ENCODE measurements around the gene FMO4.

Gene FMO4

DNA sequence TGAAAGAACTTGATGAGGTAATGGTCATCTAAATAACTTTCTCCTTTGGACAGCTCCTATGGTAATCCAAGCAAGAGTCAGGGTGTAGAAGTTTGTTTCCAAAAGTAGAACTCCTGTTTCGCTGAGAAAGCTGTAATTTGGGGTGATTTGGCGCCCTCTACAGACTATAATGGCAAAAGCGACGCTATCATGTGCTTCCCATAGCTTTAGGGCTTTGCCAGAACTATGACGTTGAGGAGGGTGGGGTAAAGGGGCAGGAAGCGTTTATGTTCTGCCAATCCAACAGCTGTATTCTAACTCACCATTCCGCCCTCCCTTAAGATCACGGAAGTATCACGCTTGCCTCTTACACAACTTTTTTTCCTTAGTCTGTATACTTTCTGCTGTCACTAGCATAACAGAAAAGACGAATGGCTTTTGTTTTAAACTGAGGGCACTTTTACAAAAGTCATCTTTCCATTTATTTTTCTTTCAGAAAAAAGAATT lies at the start of gene FMO4 (continued):
- TF ChIP-seq, protein P1, sequence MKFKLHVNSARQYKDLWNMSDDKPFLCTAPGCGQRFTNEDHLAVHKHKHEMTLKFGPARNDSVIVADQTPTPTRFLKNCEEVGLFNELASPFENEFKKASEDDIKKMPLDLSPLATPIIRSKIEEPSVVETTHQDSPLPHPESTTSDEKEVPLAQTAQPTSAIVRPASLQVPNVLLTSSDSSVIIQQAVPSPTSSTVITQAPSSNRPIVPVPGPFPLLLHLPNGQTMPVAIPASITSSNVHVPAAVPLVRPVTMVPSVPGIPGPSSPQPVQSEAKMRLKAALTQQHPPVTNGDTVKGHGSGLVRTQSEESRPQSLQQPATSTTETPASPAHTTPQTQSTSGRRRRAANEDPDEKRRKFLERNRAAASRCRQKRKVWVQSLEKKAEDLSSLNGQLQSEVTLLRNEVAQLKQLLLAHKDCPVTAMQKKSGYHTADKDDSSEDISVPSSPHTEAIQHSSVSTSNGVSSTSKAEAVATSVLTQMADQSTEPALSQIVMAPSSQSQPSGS (tag by site-specific recombination; IDR thresholded peaks at IDR 0.05; ENCODE audit: low read depth): peak; percentile 83
- TF ChIP-seq ZNF600 (tag by site-specific recombination; IDR thresholded peaks at IDR 0.05) (peak; percentile 71), ZNF629 (tag by site-specific recombination; IDR thresholded peaks at IDR 0.05) (peak; percentile 95), ZNF670 (tag by site-specific recombination; IDR thresholded peaks at IDR 0.05; ENCODE audit: low read depth) (no peak), SCRT2 (tag by site-specific recombination; IDR thresholded peaks at IDR 0.05) (no peak), RBAK (tag by site-specific recombination; IDR thresholded peaks at IDR 0.05) (no peak), BCL11B (tag by site-specific recombination; IDR thresholded peaks at IDR 0.05; ENCODE audit: low read depth) (no peak), ZNF132 (tag by site-specific recombination; IDR thresholded peaks at IDR 0.05; ENCODE audit: borderline replicate concordance) (no peak), ZFP3 (tag by site-specific recombination; IDR thresholded peaks at IDR 0.05; ENCODE audit: low read depth) (no peak), MEIS1 (CRISPR knock-in tag; IDR thresholded peaks at IDR 0.05; ENCODE audit: borderline replicate concordance) (peak; percentile 41; the same call in 1 of the 2 replicates), ZEB2 (tag by site-specific recombination; IDR thresholded peaks at IDR 0.05) (no peak), ZNF701 (tag by site-specific recombination; IDR thresholded peaks at IDR 0.05) (no peak)
- TF ChIP-seq, protein P2, sequence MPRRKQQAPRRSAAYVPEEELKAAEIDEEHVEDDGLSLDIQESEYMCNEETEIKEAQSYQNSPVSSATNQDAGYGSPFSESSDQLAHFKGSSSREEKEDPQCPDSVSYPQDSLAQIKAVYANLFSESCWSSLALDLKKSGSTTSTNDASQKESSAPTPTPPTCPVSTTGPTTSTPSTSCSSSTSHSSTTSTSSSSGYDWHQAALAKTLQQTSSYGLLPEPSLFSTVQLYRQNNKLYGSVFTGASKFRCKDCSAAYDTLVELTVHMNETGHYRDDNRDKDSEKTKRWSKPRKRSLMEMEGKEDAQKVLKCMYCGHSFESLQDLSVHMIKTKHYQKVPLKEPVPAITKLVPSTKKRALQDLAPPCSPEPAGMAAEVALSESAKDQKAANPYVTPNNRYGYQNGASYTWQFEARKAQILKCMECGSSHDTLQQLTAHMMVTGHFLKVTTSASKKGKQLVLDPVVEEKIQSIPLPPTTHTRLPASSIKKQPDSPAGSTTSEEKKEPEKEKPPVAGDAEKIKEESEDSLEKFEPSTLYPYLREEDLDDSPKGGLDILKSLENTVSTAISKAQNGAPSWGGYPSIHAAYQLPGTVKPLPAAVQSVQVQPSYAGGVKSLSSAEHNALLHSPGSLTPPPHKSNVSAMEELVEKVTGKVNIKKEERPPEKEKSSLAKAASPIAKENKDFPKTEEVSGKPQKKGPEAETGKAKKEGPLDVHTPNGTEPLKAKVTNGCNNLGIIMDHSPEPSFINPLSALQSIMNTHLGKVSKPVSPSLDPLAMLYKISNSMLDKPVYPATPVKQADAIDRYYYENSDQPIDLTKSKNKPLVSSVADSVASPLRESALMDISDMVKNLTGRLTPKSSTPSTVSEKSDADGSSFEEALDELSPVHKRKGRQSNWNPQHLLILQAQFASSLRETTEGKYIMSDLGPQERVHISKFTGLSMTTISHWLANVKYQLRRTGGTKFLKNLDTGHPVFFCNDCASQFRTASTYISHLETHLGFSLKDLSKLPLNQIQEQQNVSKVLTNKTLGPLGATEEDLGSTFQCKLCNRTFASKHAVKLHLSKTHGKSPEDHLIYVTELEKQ (tag by site-specific recombination; IDR thresholded peaks at IDR 0.05; ENCODE audit: borderline replicate concordance): no peak
- TF ChIP-seq, protein P3, sequence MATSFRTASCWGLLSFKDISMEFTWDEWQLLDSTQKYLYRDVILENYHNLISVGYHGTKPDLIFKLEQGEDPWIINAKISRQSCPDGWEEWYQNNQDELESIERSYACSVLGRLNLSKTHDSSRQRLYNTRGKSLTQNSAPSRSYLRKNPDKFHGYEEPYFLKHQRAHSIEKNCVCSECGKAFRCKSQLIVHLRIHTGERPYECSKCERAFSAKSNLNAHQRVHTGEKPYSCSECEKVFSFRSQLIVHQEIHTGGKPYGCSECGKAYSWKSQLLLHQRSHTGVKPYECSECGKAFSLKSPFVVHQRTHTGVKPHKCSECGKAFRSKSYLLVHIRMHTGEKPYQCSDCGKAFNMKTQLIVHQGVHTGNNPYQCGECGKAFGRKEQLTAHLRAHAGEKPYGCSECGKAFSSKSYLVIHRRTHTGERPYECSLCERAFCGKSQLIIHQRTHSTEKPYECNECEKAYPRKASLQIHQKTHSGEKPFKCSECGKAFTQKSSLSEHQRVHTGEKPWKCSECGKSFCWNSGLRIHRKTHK (tag by site-specific recombination; IDR thresholded peaks at IDR 0.05): no peak
- TF ChIP-seq, protein P4, sequence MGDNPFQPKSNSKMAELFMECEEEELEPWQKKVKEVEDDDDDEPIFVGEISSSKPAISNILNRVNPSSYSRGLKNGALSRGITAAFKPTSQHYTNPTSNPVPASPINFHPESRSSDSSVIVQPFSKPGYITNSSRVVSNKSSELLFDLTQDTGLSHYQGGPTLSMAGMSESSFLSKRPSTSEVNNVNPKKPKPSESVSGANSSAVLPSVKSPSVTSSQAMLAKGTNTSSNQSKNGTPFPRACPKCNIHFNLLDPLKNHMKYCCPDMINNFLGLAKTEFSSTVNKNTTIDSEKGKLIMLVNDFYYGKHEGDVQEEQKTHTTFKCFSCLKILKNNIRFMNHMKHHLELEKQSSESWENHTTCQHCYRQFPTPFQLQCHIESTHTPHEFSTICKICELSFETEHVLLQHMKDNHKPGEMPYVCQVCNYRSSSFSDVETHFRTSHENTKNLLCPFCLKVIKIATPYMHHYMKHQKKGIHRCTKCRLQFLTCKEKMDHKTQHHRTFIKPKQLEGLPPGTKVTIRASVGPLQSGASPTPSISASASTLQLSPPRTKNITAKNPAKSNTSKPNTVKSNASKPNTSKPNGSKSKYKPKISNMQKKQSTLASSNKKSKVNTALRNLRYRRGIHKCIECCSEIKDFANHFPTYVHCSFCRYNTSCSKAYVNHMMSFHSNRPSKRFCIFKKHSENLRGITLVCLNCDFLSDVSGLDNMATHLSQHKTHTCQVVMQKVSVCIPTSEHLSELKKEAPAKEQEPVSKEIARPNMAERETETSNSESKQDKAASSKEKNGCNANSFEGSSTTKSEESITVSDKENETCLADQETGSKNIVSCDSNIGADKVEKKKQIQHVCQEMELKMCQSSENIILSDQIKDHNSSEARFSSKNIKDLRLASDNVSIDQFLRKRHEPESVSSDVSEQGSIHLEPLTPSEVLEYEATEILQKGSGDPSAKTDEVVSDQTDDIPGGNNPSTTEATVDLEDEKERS (tag by site-specific recombination; IDR thresholded peaks at IDR 0.05): no peak

DNA sequence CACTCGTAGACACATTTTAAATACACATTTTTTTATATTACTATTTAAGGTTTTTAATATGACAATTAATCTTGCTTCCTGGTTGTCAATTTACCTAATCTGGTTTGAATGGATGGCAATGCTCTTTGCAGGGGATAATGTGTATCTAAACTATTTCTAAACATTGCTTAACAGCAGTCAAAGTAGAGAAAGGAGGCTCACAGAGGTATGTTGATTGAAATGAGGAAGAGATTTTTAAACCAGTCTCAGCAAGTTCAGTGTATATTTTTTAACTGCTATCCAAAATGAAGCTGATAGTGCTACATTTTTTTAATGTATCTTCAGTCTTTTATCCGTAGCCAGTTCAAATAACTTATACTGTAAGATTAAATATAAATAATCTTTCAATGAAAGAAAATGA lies 48.3 kb upstream of the FMO4 start:
- ChIA-PET POLR2A (no interaction called here), CTCF (interaction anchor here (1.4 kb wide), 1 partner anchor 20 kb away, joined by 5 read pairs; no protein-coding TSS in a partner anchor)
- TF ChIP-seq ZNF223 (tag by site-specific recombination; IDR thresholded peaks at IDR 0.05) (no peak), ZNF843 (tag by site-specific recombination; IDR thresholded peaks at IDR 0.05) (no peak), ZNF239 (tag by site-specific recombination; IDR thresholded peaks at IDR 0.05) (no peak)
- TF ChIP-seq, protein P5, sequence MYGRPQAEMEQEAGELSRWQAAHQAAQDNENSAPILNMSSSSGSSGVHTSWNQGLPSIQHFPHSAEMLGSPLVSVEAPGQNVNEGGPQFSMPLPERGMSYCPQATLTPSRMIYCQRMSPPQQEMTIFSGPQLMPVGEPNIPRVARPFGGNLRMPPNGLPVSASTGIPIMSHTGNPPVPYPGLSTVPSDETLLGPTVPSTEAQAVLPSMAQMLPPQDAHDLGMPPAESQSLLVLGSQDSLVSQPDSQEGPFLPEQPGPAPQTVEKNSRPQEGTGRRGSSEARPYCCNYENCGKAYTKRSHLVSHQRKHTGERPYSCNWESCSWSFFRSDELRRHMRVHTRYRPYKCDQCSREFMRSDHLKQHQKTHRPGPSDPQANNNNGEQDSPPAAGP (tag by site-specific recombination; IDR thresholded peaks at IDR 0.05): no peak
- Histone ChIP-seq H3K4me1 (ENCODE audit: control insufficient read depth, insufficient read depth, low read length) (no peaks in the 10 kb centered on the region), H3K27ac (ENCODE audit: extremely low read depth, low read depth, low read length) (no peak overlapping the region), H3K4me3 (ENCODE audit: low read depth, low read length) (no peak overlapping the region), H3K9me3 (ENCODE audit: control insufficient read depth, insufficient read depth, low read depth, low read length) (no peaks in the 10 kb centered on the region), H3K36me3 (ENCODE audit: control insufficient read depth in 2 of 2, insufficient read depth in 1 of 2, low read length in 2 of 2) (no peaks in the 10 kb centered on the region)

Measured in HEK293 (cell line).